Fibroblast of skin of right biceps (primary cell): ENCODE results near the gene MMP12.

Experiments
- DNase-seq: peaks from one replicate; pipeline ENCODE4 v3.0.0-alpha.2; 2013

Gene MMP12

DNA sequence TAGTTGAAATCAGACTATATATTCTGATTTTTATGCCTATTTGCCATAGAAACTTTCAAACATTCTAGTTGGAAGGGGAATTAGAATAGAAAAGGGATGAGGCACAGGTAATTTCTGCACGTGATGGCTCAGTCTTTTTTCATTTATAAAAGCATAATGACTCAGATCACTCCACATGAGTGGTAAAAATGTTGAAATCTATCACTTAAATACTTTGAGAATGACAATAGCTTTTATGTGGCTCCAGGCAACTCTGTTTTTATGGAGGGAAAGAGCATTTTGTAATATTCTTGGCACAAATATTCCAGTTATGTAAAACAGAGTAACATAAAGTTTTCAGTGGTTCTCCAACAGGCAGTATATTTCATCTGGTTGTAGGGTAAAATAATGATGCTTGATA is 25.5 kb downstream of the MMP12 start:
- DNase-seq, result peak; percentile 86

DNA sequence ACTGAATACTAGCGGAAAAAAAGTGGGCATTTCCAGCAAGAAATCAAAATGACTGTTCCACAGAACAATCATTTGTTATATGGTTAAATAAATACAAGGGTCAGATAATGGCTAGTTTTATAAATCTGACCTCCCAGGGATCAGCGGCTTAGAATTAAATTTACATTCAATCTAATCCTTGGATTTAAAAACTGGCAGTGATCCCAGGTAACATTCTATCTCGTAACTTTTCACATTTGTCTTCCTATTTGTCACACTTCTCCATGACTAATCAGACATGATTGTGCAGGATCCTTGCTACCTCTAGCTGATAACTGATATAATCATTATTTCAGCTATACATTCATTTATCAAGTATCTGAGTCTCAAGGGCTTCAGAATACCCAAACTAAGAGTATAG is 28.5 kb downstream of the MMP12 start:
- DNase-seq, result peak; percentile 74

DNA sequence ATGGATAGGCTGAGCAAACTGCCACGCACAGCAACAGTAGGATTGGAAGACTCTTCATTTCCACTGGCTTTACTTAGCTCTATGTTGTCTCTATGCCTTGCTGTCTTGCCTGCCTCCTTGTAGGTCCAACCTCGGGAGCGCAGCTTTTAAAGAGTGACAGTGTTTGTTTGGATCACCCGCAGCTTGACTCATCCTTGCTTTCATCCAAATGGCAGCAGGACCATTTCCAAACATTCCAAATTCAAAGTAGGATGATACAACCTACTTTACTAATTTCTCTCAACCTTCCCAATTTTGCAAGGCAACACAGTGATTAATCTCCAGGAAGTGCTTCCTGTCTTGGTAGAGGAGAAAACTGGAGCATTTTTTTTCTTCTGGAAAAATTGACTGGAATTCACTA is 31.3 kb downstream of the MMP12 start, which contains the start of gene MMP3:
MMP3 (minus strand) TSS at position 121 of the 400 bp plus-strand sequence; CDS start at position 58, 63 bp downstream.
- DNase-seq, result peak; percentile 88

DNA sequence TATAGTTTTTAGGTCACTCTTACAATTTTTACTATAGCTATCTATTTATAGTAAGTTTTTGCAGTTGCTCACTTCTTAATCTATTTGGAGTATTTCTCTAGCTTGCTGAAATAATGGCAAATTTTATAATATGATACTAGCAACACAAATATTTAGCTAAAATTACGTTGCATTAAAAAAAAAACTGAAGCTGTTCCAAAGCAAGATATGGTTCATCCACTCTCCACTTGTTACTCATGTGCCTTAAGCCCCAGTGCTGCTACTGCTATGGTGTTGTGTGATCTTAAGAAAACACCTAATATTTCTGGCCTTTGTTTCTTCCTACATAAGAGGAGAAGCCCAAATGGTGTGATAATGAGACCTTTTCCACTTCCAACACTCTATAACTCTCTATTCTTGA is 31.9 kb downstream of the MMP12 start:
- DNase-seq, result no peak

DNA sequence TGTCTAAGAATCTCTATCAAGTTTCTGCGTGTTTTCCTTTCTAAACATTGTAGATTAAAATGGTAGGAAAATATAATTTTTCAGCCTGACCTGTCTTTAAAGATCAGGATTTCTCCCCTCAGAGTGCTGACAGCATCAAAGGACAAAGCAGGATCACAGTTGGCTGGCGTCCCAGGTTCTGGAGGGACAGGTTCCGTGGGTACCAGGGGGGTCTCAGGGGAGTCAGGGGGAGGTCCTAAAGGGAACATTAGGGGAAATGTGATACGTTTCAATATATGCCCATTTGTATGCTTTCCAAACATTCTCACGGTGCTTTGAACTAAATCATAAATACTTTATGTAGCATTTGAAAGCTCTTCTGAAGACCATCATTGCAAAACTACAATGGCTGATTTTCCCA is 34.8 kb downstream of the MMP12 start:
- no peak for DNase-seq

DNA sequence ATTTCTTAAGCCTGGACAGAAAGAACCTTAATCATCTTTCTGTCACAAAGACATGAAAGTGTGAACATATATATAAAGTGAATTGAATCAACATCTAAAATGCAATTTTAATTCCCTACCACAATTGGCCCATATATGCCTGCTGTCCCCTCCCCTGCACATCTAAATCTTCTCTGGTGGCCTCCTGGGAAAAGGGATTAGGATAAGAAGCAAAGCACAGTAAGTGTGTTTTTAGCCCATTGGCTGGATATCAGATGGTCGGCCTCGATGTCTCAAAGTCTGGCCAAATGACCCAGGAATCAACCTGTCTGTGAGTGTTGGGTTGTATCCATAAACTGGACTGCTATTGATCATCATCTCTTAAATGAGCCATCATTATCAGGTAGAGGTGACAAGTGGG is 37.1 kb downstream of the MMP12 start:
- DNase-seq, result no peak

DNA sequence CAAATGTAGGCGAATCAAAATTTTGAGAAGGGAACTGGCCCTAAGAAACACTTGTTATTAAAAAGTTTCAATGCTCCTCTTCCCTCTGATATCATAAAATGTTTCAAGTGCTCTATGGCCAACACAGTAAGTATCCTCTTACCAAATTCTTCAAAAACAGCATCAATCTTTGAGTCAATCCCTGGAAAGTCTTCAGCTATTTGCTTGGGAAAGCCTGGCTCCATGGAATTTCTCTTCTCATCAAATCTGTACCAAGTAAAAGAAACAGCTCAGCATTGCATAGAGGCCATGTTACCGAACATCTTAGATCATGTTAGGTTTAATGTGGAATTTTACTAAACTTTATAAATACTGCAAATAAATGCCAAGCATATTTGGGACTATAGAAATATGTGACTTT is 37.6 kb downstream of the MMP12 start:
- DNase-seq, result peak; percentile 63

DNA sequence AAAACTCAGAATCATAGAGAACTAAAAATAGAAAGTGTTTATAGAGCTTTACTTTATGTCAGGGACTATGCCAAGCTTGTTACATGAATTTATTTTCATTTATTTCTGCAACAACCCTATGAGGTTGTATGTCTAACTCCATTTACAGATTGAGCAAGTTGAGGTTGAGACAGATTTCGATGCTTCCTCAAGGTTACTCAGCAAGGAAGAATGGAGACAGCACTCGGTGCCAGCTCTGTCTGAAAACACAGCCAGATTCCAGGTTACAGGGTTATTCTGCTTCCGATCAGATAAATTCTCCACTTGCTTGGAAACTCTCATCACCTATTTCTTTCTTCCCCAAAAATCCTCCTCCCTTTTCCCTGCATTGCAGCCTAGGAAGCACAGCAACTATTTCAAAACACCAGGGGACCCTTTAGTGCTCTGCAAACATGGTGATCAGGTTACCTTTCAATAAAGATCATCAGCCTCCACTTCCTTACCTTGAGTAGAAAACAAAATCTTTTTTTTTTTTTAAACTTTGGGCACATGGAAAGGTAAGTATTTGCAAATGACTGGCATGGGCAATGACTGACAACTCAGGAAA is 38.4 kb downstream of the MMP12 start:
- DNase-seq, result peak; percentile 89

DNA sequence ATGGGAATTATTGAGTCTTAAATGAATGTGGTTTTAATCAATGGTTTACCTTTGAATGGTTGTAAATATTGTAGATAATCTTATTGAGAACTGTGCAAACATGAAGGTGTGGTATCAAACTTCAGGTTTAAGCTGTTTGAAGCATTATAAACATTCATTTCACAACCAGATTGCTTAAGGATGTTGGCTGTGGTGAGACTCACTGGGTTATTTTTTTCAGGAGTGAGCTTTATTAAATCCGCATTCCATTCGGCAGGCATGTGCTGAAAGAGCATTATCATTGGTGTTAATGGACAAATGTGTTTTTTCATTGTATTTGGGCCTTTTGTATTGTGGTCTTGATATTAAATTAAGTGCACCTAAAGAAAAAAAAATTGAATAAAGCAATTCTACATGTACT is 41.1 kb downstream of the MMP12 start:
- peak; percentile 54 for DNase-seq

DNA sequence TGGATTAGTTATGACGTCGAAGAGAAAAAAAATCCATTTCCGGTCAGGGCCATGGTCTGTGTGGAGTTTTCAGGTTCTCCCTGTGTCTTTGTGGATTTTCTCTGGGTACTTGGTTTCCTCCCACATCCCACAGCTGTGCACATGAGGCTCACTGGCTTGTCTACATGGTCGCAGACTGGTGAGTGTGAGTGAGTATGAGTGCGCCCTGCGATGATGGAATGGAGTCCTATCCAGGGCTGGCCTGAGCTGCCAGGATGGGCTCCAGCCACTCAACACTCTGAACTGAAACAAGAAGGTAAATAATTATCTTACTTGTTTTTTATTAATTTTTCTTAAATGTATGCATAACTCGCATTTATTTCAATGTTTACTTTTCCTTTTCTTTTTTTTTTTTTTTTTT is 42.2 kb downstream of the MMP12 start:
- DNase-seq, result no peak

DNA sequence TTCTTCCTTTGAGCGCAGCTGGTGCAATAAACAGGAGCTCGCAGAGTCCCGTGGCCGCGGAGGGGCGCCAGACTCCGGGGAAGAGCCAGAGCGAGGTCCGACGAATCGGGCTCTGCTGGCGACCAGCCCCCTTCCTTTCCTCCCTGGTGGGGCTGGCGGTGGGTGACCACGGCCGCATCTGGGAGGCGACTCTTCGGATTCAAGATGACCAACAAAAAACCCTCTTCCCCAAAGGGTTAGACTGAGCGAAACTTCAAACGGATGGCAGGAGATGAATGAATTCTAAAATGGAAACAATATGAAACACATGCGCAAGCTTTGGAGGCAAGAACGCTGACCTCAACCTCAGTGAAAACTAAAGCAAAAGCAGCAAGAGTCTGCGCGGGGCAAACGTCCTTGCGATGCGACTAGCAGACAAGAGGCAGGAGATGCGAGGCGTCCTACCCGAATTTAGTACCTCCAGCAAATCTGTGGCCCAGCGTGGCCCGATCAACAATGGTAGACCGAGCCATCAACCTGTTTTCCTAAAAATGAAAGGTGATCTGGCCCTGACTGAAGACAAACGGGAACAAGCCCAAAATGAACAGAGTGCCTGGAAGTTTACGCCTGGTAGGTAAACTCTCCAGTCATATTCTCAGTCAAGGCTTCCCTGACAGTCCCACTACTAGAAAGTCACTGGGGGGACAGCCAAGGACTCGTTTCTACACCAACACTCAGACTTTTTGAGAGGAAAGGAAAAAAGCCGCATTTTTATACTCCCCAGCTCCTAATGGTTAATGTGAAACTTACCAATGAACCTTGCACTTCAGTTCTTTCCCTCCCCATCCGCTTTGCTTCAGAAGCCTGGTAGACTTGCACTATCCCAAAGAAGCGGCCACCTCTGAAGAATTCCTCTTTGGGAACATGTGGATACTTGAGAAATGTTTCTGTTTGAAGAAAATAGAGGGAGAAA is 43.0 kb downstream of the MMP12 start:
- peak; percentile 80 for DNase-seq

DNA sequence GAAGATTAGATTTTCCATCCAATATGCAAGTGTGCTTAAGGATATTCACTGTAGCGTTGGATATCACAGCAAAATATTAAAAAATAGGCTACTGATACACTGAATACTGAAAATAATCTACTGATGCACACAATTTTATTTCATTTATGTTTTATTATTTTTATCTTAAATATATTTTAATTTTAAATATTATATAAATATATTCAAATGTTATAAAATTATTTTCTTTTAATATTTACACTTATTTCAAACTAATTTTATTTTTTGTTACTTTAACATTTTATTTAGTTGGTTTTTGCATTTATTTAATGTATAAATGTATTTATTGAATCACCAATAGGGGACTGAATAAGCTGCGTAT is 43.7 kb downstream of the MMP12 start:
- no peak for DNase-seq

DNA sequence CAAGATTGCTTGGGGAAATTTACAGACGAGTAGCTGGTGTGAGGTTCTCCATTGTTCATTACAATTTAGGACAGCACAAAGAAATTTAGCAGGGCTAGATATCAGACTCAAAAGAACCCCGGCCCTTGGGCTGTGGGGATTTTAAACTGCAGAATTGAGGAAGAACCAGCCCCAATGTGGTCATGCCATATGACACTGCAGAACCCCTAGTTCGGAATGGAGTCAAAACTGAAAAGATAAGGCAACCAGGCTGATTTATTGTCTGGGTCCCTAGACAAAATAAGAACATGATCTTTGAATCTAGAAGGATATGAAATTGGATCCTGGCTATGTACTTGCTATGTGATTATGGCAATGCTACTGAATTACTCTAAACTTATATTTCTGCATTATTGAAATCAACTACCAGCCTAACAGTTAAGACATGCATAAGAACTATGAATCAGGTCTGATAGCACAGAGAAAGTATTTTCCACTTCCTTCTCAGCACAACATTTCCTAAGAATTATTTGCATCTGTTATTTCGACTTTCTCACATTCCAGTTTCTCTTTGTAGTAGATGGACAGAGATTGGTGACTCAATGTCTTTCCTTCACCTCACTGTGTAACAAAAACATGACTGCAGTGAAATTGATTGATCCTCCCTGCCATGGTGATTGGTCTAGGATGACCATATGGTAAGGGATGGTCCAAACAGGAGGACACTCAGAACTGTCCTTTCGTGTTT is 44.6 kb downstream of the MMP12 start:
- DNase-seq, result peak; percentile 65

DNA sequence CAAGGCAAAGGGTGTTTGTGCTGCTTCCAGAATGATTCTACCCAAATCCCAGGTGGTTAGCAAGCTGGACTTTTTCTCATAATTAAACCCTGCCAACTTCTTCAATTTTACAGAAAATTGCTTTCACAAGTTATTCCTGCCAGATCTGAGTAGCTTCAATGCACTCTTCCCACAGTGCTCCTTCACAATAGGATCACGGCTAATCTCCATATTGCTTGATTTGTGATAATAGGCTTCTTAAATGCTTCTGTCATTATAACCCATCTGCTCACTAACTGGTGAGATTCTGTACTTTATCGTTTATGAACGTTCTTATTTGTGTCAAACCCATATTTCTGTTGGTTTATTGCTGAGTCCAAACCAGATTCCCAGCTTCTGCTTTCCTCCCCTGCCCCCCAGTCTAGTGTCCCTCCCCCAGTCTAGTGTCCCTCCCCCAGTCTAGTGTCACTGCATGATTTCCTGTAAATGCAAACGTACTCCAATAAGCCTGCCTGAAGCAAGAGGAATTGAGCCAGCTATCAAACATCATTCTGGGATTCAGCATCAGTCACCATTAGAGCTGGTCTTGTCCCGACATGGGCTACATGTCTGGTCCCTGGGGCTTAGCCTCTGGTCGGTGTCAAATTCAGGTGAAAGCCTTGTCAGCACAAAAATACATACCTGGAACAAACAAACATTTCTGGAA is 45.3 kb downstream of the MMP12 start:
- DNase-seq, result peak; percentile 27

DNA sequence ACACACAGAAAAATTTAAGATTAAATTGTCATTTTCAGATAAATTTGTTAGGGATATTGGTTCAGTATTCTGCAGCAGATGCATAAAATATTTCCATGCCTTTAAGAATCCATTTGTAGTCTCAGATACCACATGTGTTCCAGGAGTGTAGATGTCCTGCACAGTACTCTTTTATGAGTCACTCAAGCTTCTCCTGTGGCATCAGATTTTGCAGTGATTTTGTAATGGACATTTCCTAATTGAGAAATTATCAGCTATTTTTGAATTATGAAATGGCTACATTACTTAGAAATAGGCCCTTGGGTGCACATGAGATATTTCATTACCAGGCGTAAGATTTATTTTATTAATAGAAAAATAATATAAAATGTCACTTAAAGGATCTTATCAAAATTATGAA is 50.2 kb downstream of the MMP12 start:
- no peak for DNase-seq

DNA sequence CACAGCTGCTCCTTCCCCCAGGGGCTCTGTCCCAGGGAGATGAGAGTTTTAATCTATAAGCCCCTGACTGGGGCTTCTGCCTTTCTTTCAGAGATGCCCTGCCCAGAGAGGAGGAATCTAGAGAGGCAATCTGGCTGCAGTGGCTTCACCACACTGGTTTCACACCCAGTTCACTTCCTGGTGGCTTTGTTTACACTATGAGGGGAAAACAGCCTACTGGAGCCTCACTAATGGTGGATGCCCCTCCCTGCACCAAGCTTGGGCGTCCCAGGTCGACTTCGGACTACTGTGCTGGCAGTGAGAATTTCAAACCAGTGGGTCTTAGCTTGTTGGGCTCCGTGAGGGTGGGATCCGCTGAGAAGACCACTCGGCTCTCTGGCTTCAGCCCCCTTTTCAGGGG is 55.3 kb downstream of the MMP12 start:
- no peak for DNase-seq

DNA sequence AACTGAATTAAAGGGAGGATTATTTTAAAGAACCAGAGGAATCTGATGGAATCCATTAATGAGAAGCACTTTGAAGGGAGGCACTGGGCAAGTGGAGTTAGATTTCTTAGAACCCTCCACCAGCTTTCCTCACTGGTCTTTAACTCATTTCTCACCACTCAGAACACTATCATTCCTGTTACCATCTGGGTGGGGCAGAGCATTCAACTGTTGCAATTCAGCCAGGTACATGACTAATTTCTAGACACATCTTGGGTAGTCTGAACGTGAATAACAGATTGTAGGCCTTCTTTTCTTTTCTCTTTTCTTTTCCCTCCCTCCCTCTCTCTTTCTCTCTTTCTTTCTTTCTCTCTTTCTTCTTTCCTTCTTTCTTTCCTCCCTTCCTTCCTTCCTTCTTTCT is 61.3 kb downstream of the MMP12 start:
- DNase-seq, result no peak
